A673 (cell line): ENCODE measurements around the gene CHID1.

Experiments used
- EZH2 ChIP-seq: fragments of 200-600 bp; sonication (generic); IDR thresholded peaks from 2 replicates; pipeline ENCODE4 v1.6.1; 2017; ENCODE audit warnings: borderline replicate concordance, low read depth, mild to moderate bottlenecking, mixed read lengths, antibody characterized with exemption, low read length; ENCODE audit not compliant: poor library complexity, severe bottlenecking
- TF ChIP-seq, protein P1 (sequence below): fragments of 300-800, 200-600 bp; sonication (generic); conservative IDR thresholded peaks from 2 replicates; pipeline ENCODE4 v1.5.1; 2017; ENCODE audit warnings: low read depth, mild to moderate bottlenecking, antibody characterized with exemption, low read length, moderate library complexity, mixed read lengths

DNA sequence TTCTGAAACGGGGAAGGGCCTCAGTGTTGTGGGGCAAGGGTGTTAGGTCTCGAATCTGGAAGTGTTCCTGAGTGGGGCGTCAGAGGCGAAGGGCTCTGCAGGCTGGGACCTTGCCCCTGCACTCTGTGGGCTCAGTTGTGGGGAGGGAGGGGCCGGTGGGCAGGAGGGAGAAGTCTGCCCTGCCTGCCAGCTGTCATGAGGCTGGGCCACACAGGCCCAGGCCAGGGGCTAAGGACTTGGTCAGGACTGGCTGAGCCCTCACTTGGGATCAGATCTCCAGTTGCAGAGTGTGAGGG is 82.8 kb downstream of the CHID1 start, which contains the start of gene CRACR2B:
- TF ChIP-seq, protein P1, sequence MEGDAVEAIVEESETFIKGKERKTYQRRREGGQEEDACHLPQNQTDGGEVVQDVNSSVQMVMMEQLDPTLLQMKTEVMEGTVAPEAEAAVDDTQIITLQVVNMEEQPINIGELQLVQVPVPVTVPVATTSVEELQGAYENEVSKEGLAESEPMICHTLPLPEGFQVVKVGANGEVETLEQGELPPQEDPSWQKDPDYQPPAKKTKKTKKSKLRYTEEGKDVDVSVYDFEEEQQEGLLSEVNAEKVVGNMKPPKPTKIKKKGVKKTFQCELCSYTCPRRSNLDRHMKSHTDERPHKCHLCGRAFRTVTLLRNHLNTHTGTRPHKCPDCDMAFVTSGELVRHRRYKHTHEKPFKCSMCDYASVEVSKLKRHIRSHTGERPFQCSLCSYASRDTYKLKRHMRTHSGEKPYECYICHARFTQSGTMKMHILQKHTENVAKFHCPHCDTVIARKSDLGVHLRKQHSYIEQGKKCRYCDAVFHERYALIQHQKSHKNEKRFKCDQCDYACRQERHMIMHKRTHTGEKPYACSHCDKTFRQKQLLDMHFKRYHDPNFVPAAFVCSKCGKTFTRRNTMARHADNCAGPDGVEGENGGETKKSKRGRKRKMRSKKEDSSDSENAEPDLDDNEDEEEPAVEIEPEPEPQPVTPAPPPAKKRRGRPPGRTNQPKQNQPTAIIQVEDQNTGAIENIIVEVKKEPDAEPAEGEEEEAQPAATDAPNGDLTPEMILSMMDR: no peak
- no peak for TF ChIP-seq EZH2
